Right hindlimb (tissue), 1 donor: ENCODE data around the gene SLCO4A1.
A peak's percentile ranks its signal among the peaks of the same experiment; 100 is the strongest.
"Not testable (repeated sequence)": the region's sequence is repeated elsewhere in the genome, so short reads cannot be mapped to it uniquely, and the experiment has no call there.

Source experiments
- DNase-seq: peaks from one replicate; pipeline ENCODE4 v3.0.0-alpha.2; 2018

The SLCO4A1 gene

DNA sequence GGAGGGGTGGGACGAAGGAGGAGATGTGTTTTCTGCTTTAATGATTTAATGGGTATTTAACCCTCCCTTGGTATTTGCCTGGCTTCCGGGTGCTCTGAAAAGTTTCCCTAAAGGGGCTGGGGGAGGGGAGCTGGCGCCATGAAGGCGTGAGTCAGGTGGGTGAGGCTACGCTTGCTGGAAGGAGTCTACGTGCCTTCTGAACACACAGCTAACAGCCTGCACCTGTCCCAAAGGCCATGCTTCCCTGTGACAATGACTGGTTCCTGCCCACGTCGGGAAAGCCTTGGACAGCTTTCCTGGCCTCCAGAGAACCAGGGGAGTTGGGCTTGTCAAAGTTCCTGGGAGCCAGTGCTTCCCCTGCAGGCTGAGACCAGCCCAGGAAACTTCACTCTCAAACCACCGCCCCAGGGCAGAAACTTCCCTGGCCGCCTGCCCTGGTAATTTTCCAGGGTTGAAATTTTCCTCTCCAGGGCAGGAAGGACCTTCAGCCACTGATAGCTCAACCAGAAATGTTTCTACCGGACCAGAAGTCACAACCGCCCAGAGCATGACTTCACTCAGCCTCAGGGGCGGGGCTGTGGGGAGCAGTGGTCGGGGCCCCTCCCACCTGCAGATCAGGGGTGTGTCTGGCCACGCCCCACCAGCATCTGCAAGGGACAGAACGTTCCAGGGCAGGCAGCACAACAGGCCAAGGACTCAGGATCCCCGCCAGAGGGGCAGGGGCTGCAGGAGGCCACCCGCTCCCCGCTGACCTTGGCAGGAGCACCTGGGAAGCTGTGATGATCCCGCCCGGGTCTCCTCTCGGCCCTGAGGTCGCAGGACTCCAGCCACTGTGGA lies 18.6 kb upstream of the SLCO4A1 start:
- peak; percentile 86 for DNase-seq

DNA sequence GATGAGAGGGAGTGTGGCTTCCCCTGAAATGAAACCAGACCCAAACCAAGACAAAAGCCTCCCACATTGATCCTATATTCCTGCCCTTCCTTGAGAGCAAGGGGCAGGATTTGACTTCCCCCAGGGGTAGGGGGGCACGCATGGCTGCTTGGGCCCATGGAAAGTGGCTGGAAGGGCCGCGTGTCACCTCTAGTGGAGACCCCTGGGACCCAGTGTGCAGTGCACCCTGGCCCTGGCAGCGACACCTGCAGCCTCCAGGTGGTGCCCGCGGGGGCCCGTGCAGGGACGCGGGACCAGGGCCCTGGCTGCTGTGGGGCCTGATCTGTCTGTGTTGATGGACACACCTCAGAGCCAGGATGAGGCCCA lies 18.0 kb upstream of the SLCO4A1 start:
- DNase-seq, result no peak

- DNase-seq, result peak; percentile 49
Observed at GRCh38 chr20:62624719-62625453, 17.4 kb upstream of the SLCO4A1 start.

- DNase-seq, result no peak
Observed at GRCh38 chr20:62625516-62625915, 16.8 kb upstream of the SLCO4A1 start.

DNA sequence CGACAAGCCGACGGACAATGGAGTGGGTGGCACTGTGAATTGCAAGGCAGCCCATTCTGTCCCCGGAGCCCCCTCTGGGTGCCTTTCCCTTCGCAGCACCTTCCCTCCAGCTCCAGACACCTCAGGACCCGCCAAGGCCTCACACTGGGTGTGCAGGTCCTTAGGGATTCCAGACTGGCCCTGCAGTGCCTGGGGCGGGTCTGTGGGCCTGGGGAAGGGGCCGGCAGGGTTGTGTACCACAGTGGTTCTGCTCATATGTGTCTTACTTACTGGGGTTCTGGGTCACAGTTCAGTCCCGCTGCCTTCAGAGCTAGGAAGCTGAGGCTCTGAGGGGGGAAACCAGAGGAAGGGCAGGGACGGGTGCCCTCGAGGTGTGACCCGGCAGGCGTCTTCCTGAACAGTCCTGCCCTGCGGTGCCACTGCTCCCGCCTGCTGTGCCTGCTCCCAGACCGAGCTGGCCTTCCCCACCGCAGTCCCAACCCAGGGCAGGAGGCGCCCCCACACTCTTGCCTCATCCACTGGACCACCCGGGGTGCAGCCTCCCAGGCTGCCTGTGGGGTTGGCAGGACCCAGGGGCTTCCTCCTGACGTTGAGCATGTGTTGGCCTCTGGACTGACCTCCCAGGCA lies 16.3 kb upstream of the SLCO4A1 start:
- DNase-seq, result no peak

DNA sequence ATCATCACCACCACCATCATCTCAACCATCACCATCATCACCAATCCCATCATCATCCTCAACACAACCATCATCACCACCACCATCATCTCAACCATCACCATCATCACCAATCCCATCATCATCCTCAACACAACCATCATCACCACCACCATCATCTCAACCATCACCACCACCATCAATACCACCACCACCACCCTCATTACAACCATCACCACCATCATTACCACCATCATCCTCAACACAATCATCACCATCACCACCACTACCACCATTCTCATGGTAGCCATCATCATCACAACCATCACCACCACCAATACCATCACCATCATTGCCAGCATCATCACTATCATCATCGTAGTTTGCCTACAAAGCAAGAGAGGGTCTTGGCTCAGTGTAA lies 14.9 kb upstream of the SLCO4A1 start:
- DNase-seq, result not testable (repeated sequence)

GRCh38 chr20:62627901-62628612 lies 14.2 kb upstream of the SLCO4A1 start:
- DNase-seq, result no peak

DNA sequence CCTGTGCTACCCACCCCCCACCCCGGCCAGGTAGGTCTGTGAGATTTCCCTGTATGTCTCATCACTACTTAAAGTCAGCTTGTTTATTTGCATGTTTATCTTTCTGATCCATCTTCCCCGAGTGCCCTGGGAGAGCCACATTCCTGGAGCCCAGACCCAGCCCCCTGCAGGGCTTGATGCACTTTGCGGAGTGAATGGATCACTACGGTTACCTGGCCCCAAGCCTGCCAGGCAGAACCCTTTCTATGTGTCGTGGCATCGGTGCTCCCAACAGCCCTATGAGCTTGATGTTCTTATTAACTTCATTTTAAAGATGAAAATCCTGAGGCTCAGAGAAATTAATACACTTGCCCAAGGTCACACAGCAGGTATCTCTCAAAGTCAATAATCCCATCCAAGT lies 13.6 kb upstream of the SLCO4A1 start:
- no peak for DNase-seq

DNA sequence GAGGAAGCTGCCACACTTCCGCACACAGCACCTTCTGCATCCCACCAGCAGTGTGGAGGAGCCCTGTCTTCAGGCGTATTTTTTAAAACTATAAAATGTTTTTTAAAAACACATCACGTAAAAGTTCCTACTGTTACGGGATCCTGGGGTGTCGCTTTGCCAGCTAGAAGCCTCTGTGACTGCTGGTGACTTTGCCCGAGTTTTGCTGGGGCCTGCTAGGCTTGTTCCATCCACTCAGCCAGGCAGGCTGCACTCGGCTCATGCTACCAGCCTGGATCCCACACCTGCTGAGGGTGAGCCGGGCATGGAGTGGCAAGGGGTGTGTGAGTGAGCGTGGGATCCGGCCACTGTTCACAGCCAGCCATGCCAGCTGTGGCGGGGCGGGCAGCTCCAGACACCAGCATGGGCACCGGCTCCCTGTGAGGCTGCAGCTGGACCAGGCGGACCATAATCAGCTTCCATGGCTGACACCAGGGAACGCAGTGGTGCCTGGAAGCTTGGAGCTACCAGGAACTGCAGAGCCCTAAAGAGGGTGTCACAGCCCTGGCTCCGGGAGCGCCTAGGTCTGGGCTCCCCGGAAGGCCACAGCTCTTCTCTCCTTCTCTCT lies 12.3 kb upstream of the SLCO4A1 start:
- DNase-seq, result no peak

GRCh38 chr20:62631336-62632308 lies 10.7 kb upstream of the SLCO4A1 start:
- no peak for DNase-seq

GRCh38 chr20:62632575-62633090 lies 9.7 kb upstream of the SLCO4A1 start:
- no peak for DNase-seq

DNA sequence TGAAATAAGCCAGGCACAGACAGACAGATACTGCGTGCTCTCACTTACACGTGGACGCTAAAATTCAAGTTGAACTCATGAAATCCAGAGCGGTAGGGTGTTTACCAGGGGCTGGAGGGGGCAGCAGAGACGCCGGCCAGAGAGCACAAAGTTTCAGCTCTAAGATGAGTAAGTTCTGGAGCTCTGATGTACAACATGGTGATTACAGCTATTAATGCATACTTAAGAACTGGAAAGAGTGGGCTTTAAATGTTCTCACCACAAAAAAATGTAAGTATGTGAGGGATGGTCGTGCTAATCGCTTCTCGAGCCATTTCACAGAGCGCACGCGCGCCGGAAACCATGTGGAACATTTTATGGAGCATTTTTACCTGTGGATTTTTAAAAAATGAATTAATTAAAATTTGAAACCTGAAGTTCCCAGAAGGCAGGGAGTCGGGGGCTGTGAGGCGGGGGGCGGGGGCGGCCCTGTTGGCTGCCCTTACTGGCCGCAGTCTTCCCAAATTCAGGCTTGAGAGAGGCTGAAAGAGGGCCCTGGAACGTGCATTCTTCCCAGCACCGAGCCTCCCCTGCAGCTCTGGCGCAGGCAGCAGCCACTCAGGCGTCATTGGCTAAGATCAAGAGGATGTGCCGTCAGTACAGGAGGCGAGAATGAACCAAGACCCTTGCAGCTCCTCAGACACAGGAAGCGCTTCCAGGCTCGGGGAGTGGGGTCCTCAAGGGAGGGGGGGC lies 8.5 kb upstream of the SLCO4A1 start:
- DNase-seq, result no peak

- DNase-seq, result no peak
Observed at GRCh38 chr20:62634330-62634967, 7.9 kb upstream of the SLCO4A1 start.

DNA sequence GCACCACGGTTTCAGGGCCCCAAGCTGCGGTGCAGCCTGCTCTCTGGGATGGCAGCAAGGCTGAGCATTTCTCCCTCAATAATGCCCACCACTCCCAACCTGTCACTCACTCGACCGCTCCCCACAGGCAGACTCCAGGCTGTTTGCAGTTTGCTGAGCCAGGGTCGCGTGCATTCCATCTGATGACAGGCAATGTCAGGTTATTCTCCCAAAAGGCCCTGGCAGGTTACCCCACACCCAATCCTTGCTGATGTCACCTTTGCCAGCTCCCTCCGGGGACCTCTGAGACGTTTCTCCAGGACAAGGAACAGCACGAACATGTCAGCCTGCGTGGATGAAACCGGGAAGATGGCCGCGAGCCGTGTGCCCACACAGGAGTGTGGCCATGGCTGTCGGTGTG lies 7.1 kb upstream of the SLCO4A1 start:
- no peak for DNase-seq

GRCh38 chr20:62635852-62636251 lies 6.5 kb upstream of the SLCO4A1 start:
- DNase-seq, result no peak

GRCh38 chr20:62636446-62636845 lies 5.9 kb upstream of the SLCO4A1 start:
- no peak for DNase-seq

GRCh38 chr20:62637110-62637509 lies 5.2 kb upstream of the SLCO4A1 start:
- DNase-seq, result no peak

DNA sequence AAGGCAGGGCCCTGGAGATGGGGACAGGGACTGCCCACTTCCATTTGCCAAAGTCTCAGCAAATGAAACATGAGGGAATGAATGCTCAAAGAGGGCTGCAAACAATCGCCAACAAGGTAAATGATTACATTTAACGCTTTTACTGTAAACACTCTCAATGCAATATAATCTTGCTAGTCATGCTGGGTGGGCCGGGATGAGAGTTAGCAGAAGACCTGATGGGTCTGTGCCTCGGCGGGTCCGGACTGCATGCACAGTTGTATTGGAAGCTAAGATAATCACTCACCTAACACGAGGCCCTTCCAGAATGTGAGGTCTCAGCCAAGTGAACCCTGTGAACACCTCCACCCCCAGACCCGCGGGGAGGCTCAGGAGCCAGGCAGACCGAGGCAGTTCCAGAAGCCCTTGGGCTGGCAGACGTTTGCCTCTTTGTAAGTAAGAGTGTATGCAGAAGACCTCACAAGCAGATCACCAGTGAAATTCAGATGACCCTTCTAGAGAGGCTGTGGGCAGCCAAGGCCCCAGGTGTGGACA lies 4.7 kb upstream of the SLCO4A1 start:
- no peak for DNase-seq

DNA sequence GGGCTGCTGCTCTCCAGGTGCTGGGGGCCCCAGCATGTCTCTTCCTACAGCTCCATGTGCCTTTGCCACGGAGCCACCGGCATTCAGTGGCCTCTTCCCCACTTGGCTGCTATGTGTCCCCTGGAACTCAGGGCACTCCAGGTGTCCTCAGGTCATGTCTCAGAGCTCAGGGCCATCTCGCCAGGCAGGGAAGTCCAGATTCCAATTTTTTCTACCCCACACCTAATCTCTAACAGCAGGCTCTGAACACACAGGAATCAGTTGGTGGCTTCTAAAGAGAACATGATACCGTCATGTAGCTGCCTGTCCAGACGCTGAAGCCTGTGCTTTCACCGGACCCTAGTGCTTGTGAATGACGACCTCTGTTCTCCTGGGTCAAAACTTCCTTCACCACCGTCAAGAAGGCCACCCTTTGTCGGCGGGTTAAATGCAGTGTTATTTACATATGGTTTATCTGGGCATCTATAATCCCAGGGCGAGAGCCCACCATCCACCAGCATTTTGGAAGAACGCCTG lies 4.2 kb upstream of the SLCO4A1 start:
- no peak for DNase-seq
